Keratinocyte (primary cell): Measurements from ENCODE around the gene ACKR4. TPM values are rescaled to one million over a fixed set of nuclear protein-coding genes. Genes with fewer than 3 reads are reported as not detected.

ENCODE experiments used
- DNase-seq: peaks from one replicate; pipeline ENCODE4 v3.0.0-alpha.2; 2011; ENCODE audit warnings: low read depth, missing footprints, low spot score
- FAIRE-seq: peaks from 2 replicates; lab custom pipeline; 2011; peaks lifted over from hg19 to GRCh38; lab: Jason Lieb, UNC
- H2AFZ ChIP-seq: 2 replicates; pipeline ENCODE4 v1.6.0; 2012; ENCODE audit warnings: low read length, control low read depth, inconsistent platforms; ENCODE audit not compliant: control insufficient read depth
- H3K27ac ChIP-seq: 2 replicates; pipeline ENCODE4 v1.5.1; 2011; ENCODE audit warnings: low read length; ENCODE audit not compliant: control insufficient read depth, insufficient read depth
- H3K27me3 ChIP-seq: 3 replicates; pipeline ENCODE4 v1.6.0; 2011; ENCODE audit warnings: low read length; ENCODE audit not compliant: control insufficient read depth, insufficient read depth; ENCODE audit errors: extremely low read depth
- H3K36me3 ChIP-seq, 2 experiments: 2 replicates in 1 of 2; 3 replicates in 1 of 2; pipeline ENCODE4 v1.5.1; 2011; ENCODE audit warnings: low read length in 2 of 2, mild to moderate bottlenecking in 1 of 2; ENCODE audit not compliant: control insufficient read depth in 2 of 2, insufficient read depth in 2 of 2; ENCODE audit errors: extremely low read depth in 1 of 2
- H3K4me1 ChIP-seq: 3 replicates; pipeline ENCODE4 v1.5.1; 2011; ENCODE audit warnings: low read length; ENCODE audit not compliant: control insufficient read depth, insufficient read depth; ENCODE audit errors: extremely low read depth
- H3K4me2 ChIP-seq: 3 replicates; pipeline ENCODE4 v1.6.0; 2011; ENCODE audit warnings: low read depth, low read length; ENCODE audit not compliant: control insufficient read depth, insufficient read depth; ENCODE audit errors: extremely low read depth
- H3K4me3 ChIP-seq, 3 experiments: fragments of 200-600 bp in 1 of 3; sonication (generic) in 1 of 3; 2 replicates in 2 of 3; 3 replicates in 1 of 3; pipeline ENCODE4 v1.5.1; 2011 to 2016; ENCODE audit warnings: low read length in 3 of 3, mild to moderate bottlenecking in 3 of 3, control low read depth in 2 of 3, inconsistent platforms in 1 of 3, low read depth in 1 of 3, mixed read lengths in 1 of 3, mixed run types in 1 of 3, moderate library complexity in 1 of 3; ENCODE audit not compliant: control insufficient read depth in 2 of 3, insufficient read depth in 2 of 3; ENCODE audit errors: extremely low read depth in 1 of 3
- H3K79me2 ChIP-seq: 2 replicates; pipeline ENCODE4 v1.6.0; 2012; ENCODE audit warnings: low read length; ENCODE audit not compliant: control insufficient read depth, insufficient read depth
- H3K9ac ChIP-seq: 3 replicates; pipeline ENCODE4 v1.6.0; 2011; ENCODE audit warnings: low read length; ENCODE audit not compliant: control insufficient read depth, insufficient read depth; ENCODE audit errors: extremely low read depth
- H3K9me1 ChIP-seq: 3 replicates; pipeline ENCODE4 v1.6.0; 2011; ENCODE audit warnings: low read length; ENCODE audit not compliant: control insufficient read depth, insufficient read depth; ENCODE audit errors: extremely low read depth
- H3K9me3 ChIP-seq: 2 replicates; pipeline ENCODE4 v1.5.1; 2012; ENCODE audit warnings: low read depth, low read length; ENCODE audit not compliant: control insufficient read depth
- H4K20me1 ChIP-seq: 3 replicates; pipeline ENCODE4 v1.6.0; 2011; ENCODE audit warnings: low read length; ENCODE audit not compliant: control insufficient read depth, insufficient read depth; ENCODE audit errors: extremely low read depth
- EZH2 ChIP-seq: IDR thresholded peaks from one replicate; pipeline ENCODE4 v1.6.1; 2012; ENCODE audit warnings: inconsistent platforms, mild to moderate bottlenecking, low read length, moderate library complexity
- dilution Hi-C: fragments of 300-500 bp; cut with MboI; formaldehyde crosslinking; loops from one replicate; pipeline ENCODE4 v1.7.0; 2020; ENCODE audit warnings: low sequenced_read_pairs; ENCODE audit not compliant: extremely low pct_ligation_motif_present
- polyA plus RNA-seq, 5 experiments: library from polyadenylated mRNA; depleted of rRNA in 3 of 5; stranded (reverse) in 3 of 5; stranded (forward) in 1 of 5; unstranded in 1 of 5; fragments of >200 nt; gene quantifications; 1 replicate in 1 of 5; 2 replicates in 3 of 5; 3 replicates in 1 of 5; pipeline versions ENCODE4 v1.2.1 to v1.2.3, GENCODE V29; 2011 to 2012; ENCODE audit warnings: missing spikeins in 2 of 5, low read depth in 1 of 5, low replicate concordance in 1 of 5
- TF ChIP-seq, protein P1 (sequence below), 3 experiments: IDR thresholded peaks in 1 of 3; conservative IDR thresholded peaks in 1 of 3; optimal IDR thresholded peaks in 1 of 3; 2 replicates in 2 of 3; 3 replicates in 1 of 3; pipeline versions ENCODE3 to v1.5.1; 2011; ENCODE audit warnings: low read length in 3 of 3, mild to moderate bottlenecking in 3 of 3, moderate library complexity in 2 of 3, control low read depth in 1 of 3, inconsistent platforms in 1 of 3; ENCODE audit not compliant: insufficient read depth in 2 of 3; ENCODE audit errors: extremely low read depth in 1 of 3

The ACKR4 gene
- polyA plus RNA-seq, 1 donor (not counting 4 experiments of a cell fraction or from before 2014, with no cell fraction given), result 0.67 TPM

DNA sequence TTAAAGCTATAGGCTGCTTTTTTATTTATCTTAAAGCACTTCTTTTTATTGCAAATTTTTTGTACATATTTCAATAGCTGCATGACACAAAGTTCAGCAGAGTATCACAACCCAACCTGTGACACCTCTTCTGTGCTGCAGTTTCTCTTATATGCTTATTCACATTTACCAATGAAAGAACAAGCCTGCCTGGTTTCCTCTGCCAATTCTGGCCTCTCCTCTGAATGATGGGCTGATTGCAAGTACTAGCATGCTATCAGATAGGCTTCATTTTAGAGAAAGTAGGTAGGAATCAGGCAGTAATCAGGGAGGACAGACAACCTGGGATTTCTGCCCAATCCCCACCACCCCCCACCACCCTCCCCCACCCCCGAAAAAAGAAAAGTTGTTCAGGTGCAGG is 26.6 kb downstream of the ACKR4 start:
- Histone ChIP-seq H3K27me3 (no peaks in the 10 kb centered on the region), H2AFZ (no peak overlapping the region), H4K20me1 (no peaks in the 10 kb centered on the region), H3K4me1 (peaks cover 13% of the 10 kb centered on the region), H3K9me3 (peaks cover 2% of the 10 kb centered on the region), H3K27ac (no peak overlapping the region), H3K4me2 (peak overlapping the region; percentile 41), H3K36me3 (peaks cover 3 to 9% of the 10 kb centered on the region in 2 experiments), H3K9me1 (no peaks in the 10 kb centered on the region), H3K9ac (no peak overlapping the region), H3K4me3 (no peak overlapping the region), H3K79me2 (no peaks in the 10 kb centered on the region)
- DNase-seq (no peak), FAIRE-seq (peak; percentile 98)
- dilution Hi-C loops, result no loop called here
- TF ChIP-seq, protein P1, sequence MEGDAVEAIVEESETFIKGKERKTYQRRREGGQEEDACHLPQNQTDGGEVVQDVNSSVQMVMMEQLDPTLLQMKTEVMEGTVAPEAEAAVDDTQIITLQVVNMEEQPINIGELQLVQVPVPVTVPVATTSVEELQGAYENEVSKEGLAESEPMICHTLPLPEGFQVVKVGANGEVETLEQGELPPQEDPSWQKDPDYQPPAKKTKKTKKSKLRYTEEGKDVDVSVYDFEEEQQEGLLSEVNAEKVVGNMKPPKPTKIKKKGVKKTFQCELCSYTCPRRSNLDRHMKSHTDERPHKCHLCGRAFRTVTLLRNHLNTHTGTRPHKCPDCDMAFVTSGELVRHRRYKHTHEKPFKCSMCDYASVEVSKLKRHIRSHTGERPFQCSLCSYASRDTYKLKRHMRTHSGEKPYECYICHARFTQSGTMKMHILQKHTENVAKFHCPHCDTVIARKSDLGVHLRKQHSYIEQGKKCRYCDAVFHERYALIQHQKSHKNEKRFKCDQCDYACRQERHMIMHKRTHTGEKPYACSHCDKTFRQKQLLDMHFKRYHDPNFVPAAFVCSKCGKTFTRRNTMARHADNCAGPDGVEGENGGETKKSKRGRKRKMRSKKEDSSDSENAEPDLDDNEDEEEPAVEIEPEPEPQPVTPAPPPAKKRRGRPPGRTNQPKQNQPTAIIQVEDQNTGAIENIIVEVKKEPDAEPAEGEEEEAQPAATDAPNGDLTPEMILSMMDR (optimal IDR thresholded peaks at IDR 0.05 in 1 of 3, IDR thresholded peaks at IDR 0.05 in 1 of 3, conservative IDR thresholded peaks at IDR 0.05 in 1 of 3; ENCODE audit: extremely low read depth in 1 of 3, insufficient read depth in 2 of 3, low read length in 3 of 3), result no peak
- TF ChIP-seq EZH2, result no peak

DNA sequence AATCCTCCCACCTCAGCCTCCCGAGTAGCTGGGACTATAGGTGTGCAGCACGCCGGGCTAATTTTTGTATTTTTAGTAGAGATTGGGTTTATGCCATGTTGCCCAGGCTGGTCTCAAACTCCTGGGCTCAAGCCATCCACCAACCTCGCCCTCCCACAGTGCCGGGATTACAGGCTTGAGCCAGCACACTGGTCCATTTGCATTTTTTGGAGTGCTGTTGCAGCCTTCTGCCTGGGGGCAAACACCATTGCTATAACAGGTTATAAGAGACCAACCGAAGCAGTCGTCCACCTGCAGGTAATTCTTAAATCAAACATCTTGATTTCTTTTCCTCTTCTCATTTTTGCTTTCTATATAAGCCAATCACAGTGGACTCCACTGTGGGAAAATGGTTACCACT is 27.7 kb downstream of the ACKR4 start:
- FAIRE-seq, result no peak

More for the DNA sequence above, 27.7 kb downstream of the ACKR4 start:
- Histone ChIP-seq H3K27me3 (no peaks in the 10 kb centered on the region), H3K4me1 (peaks cover 17% of the 10 kb centered on the region), H2AFZ (no peak overlapping the region), H3K27ac (no peak overlapping the region), H3K36me3 (peaks cover 3 to 9% of the 10 kb centered on the region in 2 experiments), H3K9me3 (peaks cover 2% of the 10 kb centered on the region), H3K9ac (no peak overlapping the region), H3K79me2 (no peaks in the 10 kb centered on the region), H3K9me1 (no peaks in the 10 kb centered on the region), H3K4me3 (no peak overlapping the region), H4K20me1 (no peaks in the 10 kb centered on the region), H3K4me2 (no peak overlapping the region)
- no peak for DNase-seq
- no peak for TF ChIP-seq EZH2
- TF ChIP-seq, protein P1 (optimal IDR thresholded peaks at IDR 0.05 in 1 of 3, IDR thresholded peaks at IDR 0.05 in 1 of 3, conservative IDR thresholded peaks at IDR 0.05 in 1 of 3; ENCODE audit: extremely low read depth in 1 of 3, insufficient read depth in 2 of 3, low read length in 3 of 3), result no peak
- dilution Hi-C loops, result no loop called here
